Endothelial cell of umbilical vein (primary cell): ENCODE data around the gene PRKAR1B. TPM values are rescaled to one million over a fixed set of nuclear protein-coding genes. Genes with fewer than 3 reads are reported as not detected.

ENCODE experiments used
- BruUV-seq: library from RNA; stranded (reverse); fragments of 400-500 nt; replicated peaks from 2 replicates; lab custom pipeline; 2021; lab: Mats Ljungman, UMichigan
- CTCF ChIA-PET: fragments of 300-600, 350-600 bp; sonication (Branson Sonifier 250); formaldehyde crosslinking; loops from one replicate; lab custom pipeline; 2021; ENCODE audit warnings: antibody characterized with exemption, inconsistent platforms; lab: Charles Lee
- POLR2A ChIA-PET: fragments of 300-600, 350-600 bp; sonication (Branson Sonifier 250); formaldehyde crosslinking; loops from one replicate; lab custom pipeline; 2021; ENCODE audit warnings: antibody characterized with exemption, inconsistent platforms; lab: Charles Lee
- DNase-seq: peaks from one replicate; pipeline ENCODE4 v3.0.0-alpha.2; 2011; ENCODE audit warnings: low read depth, low spot score
- FAIRE-seq: peaks from 2 replicates; lab custom pipeline; 2011; peaks lifted over from hg19 to GRCh38; lab: Jason Lieb, UNC
- H2AFZ ChIP-seq: 2 replicates; pipeline ENCODE4 v1.6.0; 2012; ENCODE audit warnings: low read depth, low read length, control low read depth, inconsistent platforms
- H3K27ac ChIP-seq: 2 replicates; pipeline ENCODE4 v1.5.1; 2011; ENCODE audit warnings: low read depth, mild to moderate bottlenecking, control low read depth, low read length, moderate library complexity; ENCODE audit not compliant: insufficient read depth
- H3K27me3 ChIP-seq, 2 experiments: 2 replicates each; pipeline versions ENCODE4 v1.6.0 to v1.6.1; 2011; ENCODE audit warnings: low read length in 2 of 2, mixed read lengths in 1 of 2; ENCODE audit not compliant: control insufficient read depth in 2 of 2, insufficient read depth in 2 of 2
- H3K36me3 ChIP-seq, 2 experiments: 2 replicates in 1 of 2; 3 replicates in 1 of 2; pipeline ENCODE4 v1.5.1; 2011; ENCODE audit warnings: low read length in 2 of 2, mild to moderate bottlenecking in 1 of 2, moderate library complexity in 1 of 2; ENCODE audit not compliant: control insufficient read depth in 2 of 2, insufficient read depth in 2 of 2; ENCODE audit errors: extremely low read depth in 1 of 2
- H3K4me1 ChIP-seq: 3 replicates; pipeline ENCODE4 v1.5.1; 2011; ENCODE audit warnings: mild to moderate bottlenecking, low read length; ENCODE audit not compliant: control insufficient read depth, insufficient read depth; ENCODE audit errors: extremely low read depth
- H3K4me2 ChIP-seq: 2 replicates; pipeline ENCODE4 v1.6.1; 2011; ENCODE audit warnings: low read length, control low read depth, mixed read lengths; ENCODE audit not compliant: insufficient read depth
- H3K4me3 ChIP-seq, 3 experiments: fragments of 200-600 bp in 1 of 3; sonication (generic), shearing (Covaris generic) in 1 of 3; replicated peaks in 1 of 3; 2 replicates each; pipeline ENCODE4 v1.5.1; 2011 to 2016; ENCODE audit warnings: control low read depth in 3 of 3, low read length in 3 of 3, mild to moderate bottlenecking in 2 of 3, inconsistent platforms in 1 of 3, low read depth in 1 of 3, moderate library complexity in 1 of 3; ENCODE audit not compliant: insufficient read depth in 1 of 3
- H3K79me2 ChIP-seq: 2 replicates; pipeline ENCODE4 v1.6.0; 2012; ENCODE audit warnings: low read length, inconsistent platforms; ENCODE audit not compliant: control insufficient read depth, insufficient read depth
- H3K9ac ChIP-seq: replicated peaks from 2 replicates; pipeline ENCODE3; 2011; ENCODE audit warnings: low read length, control low read depth; ENCODE audit not compliant: insufficient read depth; ENCODE audit errors: extremely low read depth
- H3K9me1 ChIP-seq: replicated peaks from 3 replicates; pipeline ENCODE4 v1.6.0; 2011; ENCODE audit warnings: mild to moderate bottlenecking, low read length; ENCODE audit not compliant: control insufficient read depth, insufficient read depth; ENCODE audit errors: extremely low read depth
- H3K9me3 ChIP-seq: replicated peaks from 2 replicates; pipeline ENCODE4 v1.5.1; 2012; ENCODE audit warnings: low read length, inconsistent platforms; ENCODE audit not compliant: control insufficient read depth, insufficient read depth
- H4K20me1 ChIP-seq: replicated peaks from 2 replicates; pipeline ENCODE3; 2011; ENCODE audit warnings: mild to moderate bottlenecking, low read length; ENCODE audit not compliant: control insufficient read depth, insufficient read depth; ENCODE audit errors: extremely low read depth
- CTCF ChIP-seq, 2 donors: IDR thresholded peaks; 1 replicate in 1 of 2; 2 replicates in 1 of 2; pipeline ENCODE4 v1.5.1; 2011; ENCODE audit warnings: low read length in 2 of 2, mild to moderate bottlenecking in 2 of 2, moderate library complexity in 2 of 2, control low read depth in 1 of 2, inconsistent platforms in 1 of 2, low read depth in 1 of 2; ENCODE audit not compliant: insufficient read depth in 1 of 2; ENCODE audit errors: extremely low read depth in 1 of 2
- EZH2 ChIP-seq: IDR thresholded peaks from 2 replicates; pipeline ENCODE4 v1.6.1; 2012; ENCODE audit warnings: borderline replicate concordance, low read depth, mild to moderate bottlenecking, moderate library complexity, low read length, inconsistent platforms; ENCODE audit not compliant: severe bottlenecking
- FOS ChIP-seq: IDR thresholded peaks from 2 replicates; pipeline ENCODE4 v1.6.1; 2011; ENCODE audit warnings: mild to moderate bottlenecking, low read length, moderate library complexity, borderline replicate concordance; ENCODE audit not compliant: insufficient read depth
- GATA2 ChIP-seq: IDR thresholded peaks from 2 replicates; pipeline ENCODE4 v1.7.0; 2011; ENCODE audit warnings: low read depth, mild to moderate bottlenecking, moderate library complexity, mixed read lengths, low read length; ENCODE audit not compliant: insufficient read length, insufficient read depth
- JUN ChIP-seq: IDR thresholded peaks from 2 replicates; pipeline ENCODE4 v1.6.1; 2011; ENCODE audit warnings: borderline replicate concordance, low read depth; ENCODE audit not compliant: insufficient read length, insufficient read depth
- MAX ChIP-seq: IDR thresholded peaks from 2 replicates; pipeline ENCODE4 v1.6.1; 2011; ENCODE audit not compliant: insufficient read depth, insufficient read length
- MYC ChIP-seq: IDR thresholded peaks from one replicate; pipeline ENCODE4 v1.6.1; 2011; ENCODE audit warnings: mild to moderate bottlenecking, low read depth, low read length
- POLR2A ChIP-seq: IDR thresholded peaks from 2 replicates; pipeline ENCODE4 v1.6.1; 2012; ENCODE audit warnings: low read depth, mild to moderate bottlenecking, control low read depth, low read length
- POLR2AphosphoS5 ChIP-seq: IDR thresholded peaks from 2 replicates; pipeline ENCODE4 v1.6.1; 2012; ENCODE audit warnings: low read depth, mild to moderate bottlenecking, control low read depth, low read length, moderate library complexity; ENCODE audit not compliant: insufficient read depth
- dilution Hi-C: fragments of 300-500 bp; cut with MboI; formaldehyde crosslinking; loops from one replicate; pipeline ENCODE4 v1.15.0; 2019; ENCODE audit warnings: low sequenced_read_pairs; ENCODE audit not compliant: extremely low pct_ligation_motif_present
- intact Hi-C: fragments of 100-400 bp; cut with micrococcal nuclease; formaldehyde crosslinking; loops from one replicate; pipeline ENCODE4 v1.10.0; 2022
- polyA plus RNA-seq, 4 experiments: library from polyadenylated mRNA; depleted of rRNA in 3 of 4; stranded (reverse) in 3 of 4; unstranded in 1 of 4; fragments of >200 nt; gene quantifications; 2 replicates each; pipeline versions ENCODE4 v1.2.1 to v1.2.3, GENCODE V29; 2011 to 2012; ENCODE audit warnings: missing spikeins in 1 of 4
- total RNA-seq: library from RNA; stranded (reverse); gene quantifications from 2 replicates; pipeline ENCODE4 v1.2.3, GENCODE V29; 2021

Gene PRKAR1B
- total and polyA plus RNA-seq, 2 donors (not counting 3 experiments of a cell fraction or from before 2014, with no cell fraction given), result 15.4 to 29.2 TPM

DNA sequence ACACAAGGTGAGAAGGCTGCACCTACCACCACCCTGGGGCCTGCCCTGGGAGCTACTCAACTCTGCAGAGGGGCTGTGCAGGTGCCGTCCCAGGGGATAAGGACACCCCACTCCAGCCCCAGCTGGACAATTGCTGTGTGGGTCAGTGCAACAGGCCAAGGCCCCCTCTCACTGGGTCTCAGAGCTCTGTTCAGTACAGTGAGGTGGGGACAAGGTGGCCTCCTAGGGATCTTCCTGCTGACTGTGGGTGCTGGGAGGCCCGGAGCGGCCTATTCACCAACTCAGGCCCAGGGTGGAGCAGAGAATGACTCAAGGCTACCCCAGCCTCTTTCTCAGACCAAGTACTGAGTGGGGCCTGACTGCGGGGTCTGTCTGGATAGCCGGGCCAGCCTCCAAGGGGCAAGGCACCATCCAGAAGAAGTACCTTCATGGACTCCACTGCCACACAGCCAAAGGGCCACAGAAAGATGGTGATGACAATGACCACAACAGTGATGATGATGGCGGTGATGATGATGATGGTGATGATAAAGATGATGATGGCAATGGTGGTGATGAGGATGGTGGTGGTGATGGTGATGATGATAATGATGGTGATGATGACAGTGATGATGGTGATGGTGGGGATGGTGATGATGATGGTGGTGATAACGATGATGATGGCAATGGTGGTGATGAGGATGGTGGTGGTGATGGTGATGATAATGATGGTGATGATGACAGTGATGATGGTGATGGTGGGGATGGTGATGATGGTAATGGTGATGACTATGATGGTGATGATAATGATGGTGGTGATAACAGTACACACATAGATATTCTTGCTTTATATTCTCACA, 60.4 kb downstream of the PRKAR1B start:
- intact Hi-C loops, result no loop called here
- CTCF ChIA-PET, result no interaction called here
- POLR2A ChIA-PET, result no interaction called here
- H3K4me3 ChIP-seq, result no peak overlapping the region
- H3K79me2 ChIP-seq, result no peaks in the 10 kb centered on the region
- H4K20me1 ChIP-seq, result no peaks in the 10 kb centered on the region
- no peaks in the 10 kb centered on the region for H3K9me3 ChIP-seq
- no TSS peak for BruUV-seq
- H3K4me2 ChIP-seq, result no peak overlapping the region
- no peaks in the 10 kb centered on the region for H3K9me1 ChIP-seq
- no peaks in the 10 kb centered on the region for H3K36me3 ChIP-seq
- dilution Hi-C loops, result no loop called here
- H3K27me3 ChIP-seq, result no peaks in the 10 kb centered on the region
- TF ChIP-seq EZH2 (no peak), CTCF (IDR thresholded peaks at IDR 0.05; ENCODE audit: extremely low read depth in 1 of 2, insufficient read depth in 1 of 2, low read depth in 1 of 2, low read length in 2 of 2) (no peak), MAX (no peak), POLR2AphosphoS5 (no peak), POLR2A (no peak), FOS (no peak), JUN (no peak), MYC (no peak), GATA2 (no peak)
- H3K4me1 ChIP-seq, result no peaks in the 10 kb centered on the region
- H3K9ac ChIP-seq, result no peak overlapping the region
- no peak for DNase-seq
- no peak overlapping the region for H2AFZ ChIP-seq
- no peak overlapping the region for H3K27ac ChIP-seq
- FAIRE-seq, result peak; percentile 31
